CD4-positive, alpha-beta T cell (primary cell): ENCODE measurements around the gene CEACAM8. TPM values are rescaled to one million over a fixed set of nuclear protein-coding genes. Genes with fewer than 3 reads are reported as not detected.

Experiments
- ATAC-seq: fragments of 200-7000 bp; cut with Tn5 transposase; one replicate; pipeline ENCODE4 v1.10.0; 2022; ENCODE audit warnings: mild to moderate bottlenecking; ENCODE audit not compliant: poor library complexity
- CTCF ChIA-PET: fragments of 350-600 bp; sonication (Branson Sonifier 250); formaldehyde crosslinking; loops from one replicate; lab custom pipeline; 2021; ENCODE audit warnings: antibody characterized with exemption, inconsistent platforms; lab: Charles Lee
- POLR2A ChIA-PET: fragments of 350-600 bp; sonication (Branson Sonifier 250); formaldehyde crosslinking; loops from one replicate; lab custom pipeline; 2021; ENCODE audit warnings: antibody characterized with exemption, inconsistent platforms; lab: Charles Lee
- DNase-seq, 14 experiments: peaks; one replicate each; pipeline ENCODE4 v3.0.0-alpha.2; 2013 to 2020; ENCODE audit warnings: mixed read lengths in 2 of 14
- H3K27ac ChIP-seq, 2 donors: one replicate each; pipeline versions ENCODE4 v1.5.1 to v1.7.0; 2013; ENCODE audit warnings: low read length in 2 of 2, low read depth in 1 of 2, mild to moderate bottlenecking in 1 of 2
- H3K27me3 ChIP-seq, 2 experiments: 1 replicate in 1 of 2; 2 replicates in 1 of 2; pipeline versions ENCODE4 v1.6.1 to v1.7.0; 2013; ENCODE audit warnings: low read length in 2 of 2, control low read depth in 1 of 2, mild to moderate bottlenecking in 1 of 2, moderate library complexity in 1 of 2; ENCODE audit not compliant: insufficient read depth in 2 of 2, control insufficient read depth in 1 of 2
- H3K36me3 ChIP-seq: one replicate; pipeline ENCODE4 v1.6.1; 2013; ENCODE audit warnings: low read length, control low read depth; ENCODE audit not compliant: insufficient read depth
- H3K4me1 ChIP-seq: one replicate; pipeline ENCODE4 v1.6.1; 2013; ENCODE audit warnings: low read length, control low read depth; ENCODE audit not compliant: insufficient read depth
- H3K4me3 ChIP-seq: one replicate; pipeline ENCODE4 v1.5.1; 2013; ENCODE audit warnings: mild to moderate bottlenecking, low read length, moderate library complexity
- H3K9me3 ChIP-seq, 2 experiments: 1 replicate in 1 of 2; 2 replicates in 1 of 2; pipeline versions ENCODE4 v1.6.1 to v1.7.0; 2013; ENCODE audit warnings: low read length in 2 of 2, mild to moderate bottlenecking in 2 of 2, control low read depth in 1 of 2, moderate library complexity in 1 of 2; ENCODE audit not compliant: control insufficient read depth in 1 of 2, insufficient read depth in 1 of 2
- H3K27ac Mint-ChIP-seq: one replicate; pipeline ENCODE4 v1.8.0; 2020; ENCODE audit warnings: mixed read lengths
- H3K27me3 Mint-ChIP-seq: one replicate; pipeline ENCODE4 v1.8.0; 2021; ENCODE audit warnings: mixed read lengths
- H3K36me3 Mint-ChIP-seq: one replicate; pipeline ENCODE4 v1.8.0; 2021; ENCODE audit warnings: low read depth, mixed read lengths
- H3K4me1 Mint-ChIP-seq: one replicate; pipeline ENCODE4 v1.8.0; 2021; ENCODE audit warnings: low read depth, mixed read lengths
- H3K4me3 Mint-ChIP-seq: one replicate; pipeline ENCODE4 v1.8.0; 2020; ENCODE audit warnings: mild to moderate bottlenecking, mixed read lengths
- H3K9me3 Mint-ChIP-seq: one replicate; pipeline ENCODE4 v1.8.0; 2020; ENCODE audit warnings: mixed read lengths
- CTCF ChIP-seq: fragments of 200-600 bp; IDR thresholded peaks from one replicate; pipeline ENCODE4 v1.8.0; 2022; ENCODE audit warnings: antibody characterized with exemption, mild to moderate bottlenecking
- intact Hi-C, 2 experiments: fragments of 100-400 bp; cut with DNase I in 1 of 2; cut with micrococcal nuclease in 1 of 2; formaldehyde crosslinking; loops; one replicate each; pipeline versions ENCODE4 v1.15.1 to v1.9.0; 2023 to 2025; cut with DNase I, micrococcal nuclease
- total RNA-seq, 174 experiments: library from RNA in 2 of 174; stranded (reverse) in 2 of 174; gene quantifications; one replicate each; pipeline ENCODE4 v1.2.3 and lab custom pipeline; 2021 to 2026

The CEACAM8 gene
- total RNA-seq, 2 experiments from 2014 or later = not detected

DNA sequence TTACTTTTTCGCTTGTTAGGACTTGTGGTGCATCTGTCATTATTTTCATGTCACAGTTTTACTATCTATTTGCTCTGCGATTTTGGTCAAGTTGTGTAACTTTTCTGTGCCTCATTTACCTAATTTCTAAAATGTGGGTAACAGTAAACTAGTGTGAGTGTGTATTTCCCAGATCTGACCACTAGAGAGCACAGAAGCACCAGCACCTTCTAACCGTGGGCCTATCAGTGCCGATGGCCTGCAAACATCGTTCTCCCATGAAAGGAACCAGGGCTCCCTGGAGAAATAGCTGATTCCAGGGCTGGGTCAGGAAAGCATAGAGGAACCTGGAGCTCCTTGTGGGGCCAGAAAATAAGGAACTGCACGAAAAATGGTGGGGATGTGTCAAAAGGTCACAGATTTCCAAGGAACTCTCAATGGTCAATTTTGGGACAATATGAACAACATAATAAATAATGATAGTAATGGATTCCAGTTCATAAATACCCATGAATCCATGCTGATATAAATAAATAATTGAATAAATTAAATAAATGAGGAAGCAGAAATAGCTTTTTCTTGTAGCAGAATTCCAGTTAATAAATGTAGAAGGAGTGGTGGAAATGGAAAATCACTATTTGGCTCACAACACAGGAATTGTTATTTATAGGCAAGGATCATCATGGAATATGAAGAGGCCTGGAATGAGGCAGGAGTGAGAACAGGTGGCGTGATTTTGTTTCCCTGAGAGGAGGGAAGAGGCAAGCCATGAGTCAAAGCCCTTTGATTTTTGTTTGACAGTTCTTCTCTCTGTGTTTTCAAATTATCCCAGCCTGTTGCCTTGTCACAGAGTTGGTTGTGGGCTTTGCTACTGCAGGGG lies 31.1 kb downstream of the CEACAM8 start:
- ChIA-PET CTCF (no interaction called here), POLR2A (no interaction called here)
- Histone ChIP-seq H3K36me3 (no peaks in the 10 kb centered on the region), H3K27ac (no peak overlapping the region), H3K4me3 (no peak overlapping the region), H3K4me1 (peaks cover 3% of the 10 kb centered on the region), H3K9me3 (no peaks in the 10 kb centered on the region), H3K27me3 (no peaks in the 10 kb centered on the region)
- DNase-seq = peak in 5 of 14 experiments; percentile 2 to 55 (median 30)
- peak; percentile 68 for TF ChIP-seq CTCF
- Mint-ChIP-seq H3K4me1 (no peaks in the 10 kb centered on the region), H3K27ac (no peak overlapping the region), H3K27me3 (peaks cover 20% of the 10 kb centered on the region), H3K4me3 (no peak overlapping the region), H3K9me3 (no peaks in the 10 kb centered on the region), H3K36me3 (no peaks in the 10 kb centered on the region)
- peak; percentile 60 for ATAC-seq
- intact Hi-C loops = no loop called here

GRCh38 chr19:42561512-42561911 lies 33.2 kb downstream of the CEACAM8 start:
- POLR2A ChIA-PET = no interaction called here
- peaks cover 0 to 3% of the 10 kb centered on the region in 2 experiments for H3K27me3 ChIP-seq
- Mint-ChIP-seq H3K4me1 (no peaks in the 10 kb centered on the region), H3K27me3 (peaks cover 16% of the 10 kb centered on the region), H3K9me3 (no peaks in the 10 kb centered on the region), H3K27ac (no peak overlapping the region), H3K36me3 (no peaks in the 10 kb centered on the region), H3K4me3 (no peak overlapping the region)
- no peak overlapping the region for H3K4me3 ChIP-seq
- no peaks in the 10 kb centered on the region for H3K36me3 ChIP-seq
- CTCF ChIA-PET = no interaction called here
- intact Hi-C loops = no loop called here
- DNase-seq (no peak), ATAC-seq (no peak)
- H3K9me3 ChIP-seq = no peaks in the 10 kb centered on the region
- peaks cover 3% of the 10 kb centered on the region for H3K4me1 ChIP-seq
- TF ChIP-seq CTCF = no peak
- no peak overlapping the region for H3K27ac ChIP-seq

GRCh38 chr19:42560731-42561130 lies 34.0 kb downstream of the CEACAM8 start:
- H3K36me3 Mint-ChIP-seq = no peaks in the 10 kb centered on the region
- H3K4me3 Mint-ChIP-seq = no peak overlapping the region
- TF ChIP-seq CTCF = no peak
- CTCF ChIA-PET = no interaction called here
- H3K9me3 Mint-ChIP-seq = no peaks in the 10 kb centered on the region
- Histone ChIP-seq H3K27me3 (peaks cover 0 to 3% of the 10 kb centered on the region in 2 experiments), H3K36me3 (no peaks in the 10 kb centered on the region), H3K4me3 (no peak overlapping the region), H3K9me3 (no peaks in the 10 kb centered on the region), H3K4me1 (peaks cover 3% of the 10 kb centered on the region), H3K27ac (no peak overlapping the region)
- POLR2A ChIA-PET = no interaction called here
- H3K27ac Mint-ChIP-seq = no peak overlapping the region
- ATAC-seq (no peak), DNase-seq (no peak)
- H3K4me1 Mint-ChIP-seq = no peaks in the 10 kb centered on the region
- H3K27me3 Mint-ChIP-seq = peaks cover 22% of the 10 kb centered on the region
- intact Hi-C loops = no loop called here
